Gastrocnemius medialis (tissue), 4 donors: ENCODE results near the gene TET3.

Experiments
- CTCF ChIP-seq, 5 experiments: fragments of 450-650 bp in 3 of 5; fragments of 200-600 bp in 2 of 5; sonication (generic) in 2 of 5; IDR thresholded peaks in 4 of 5; conservative IDR thresholded peaks in 1 of 5; 1 replicate in 4 of 5; 2 replicates in 1 of 5; pipeline ENCODE4 v1.5.1; 2016 to 2019; ENCODE audit warnings: antibody characterized with exemption in 5 of 5, mild to moderate bottlenecking in 3 of 5, moderate library complexity in 3 of 5
- POLR2A ChIP-seq, 2 donors: fragments of 450-650 bp; IDR thresholded peaks; one replicate each; pipeline ENCODE4 v1.6.1; 2017; ENCODE audit warnings: antibody characterized with exemption in 2 of 2, mild to moderate bottlenecking in 2 of 2, moderate library complexity in 2 of 2

- TF ChIP-seq POLR2A (IDR thresholded peaks at IDR 0.05) (no peak), CTCF (IDR thresholded peaks at IDR 0.05 in 4 of 5, conservative IDR thresholded peaks at IDR 0.05 in 1 of 5) (no peak)
Measured at GRCh38 chr2:73946215-73946614, 38.5 kb upstream of the TET3 start.
